Kidney epithelial cell (primary cell): ENCODE results near the gene ITFG1. TPM values are rescaled to one million over a fixed set of nuclear protein-coding genes. Genes with fewer than 3 reads are reported as not detected.

ENCODE experiments used
- DNase-seq: peaks from one replicate; pipeline ENCODE4 v3.0.0-alpha.2; 2010; ENCODE audit warnings: low read depth
- H3K27me3 ChIP-seq: 2 replicates; pipeline ENCODE4 v1.6.0; 2011; ENCODE audit warnings: low read length; ENCODE audit not compliant: control insufficient read depth, insufficient read depth
- H3K36me3 ChIP-seq: 2 replicates; pipeline ENCODE4 v1.5.1; 2011; ENCODE audit warnings: low read length; ENCODE audit not compliant: control insufficient read depth, insufficient read depth
- H3K4me3 ChIP-seq: 2 replicates; pipeline ENCODE4 v1.5.1; 2011; ENCODE audit warnings: low read depth, mild to moderate bottlenecking, control low read depth, low read length
- CTCF ChIP-seq: IDR thresholded peaks from 2 replicates; pipeline ENCODE4 v1.5.1; 2011; ENCODE audit warnings: mild to moderate bottlenecking, moderate library complexity, low read length, control low read depth, inconsistent platforms; ENCODE audit not compliant: insufficient read depth, poor library complexity, severe bottlenecking
- total RNA-seq: library from RNA; depleted of rRNA; stranded (reverse); fragments of >200 nt; gene quantifications from 2 replicates; pipeline ENCODE4 v1.2.3, GENCODE V29; 2015

ITFG1 gene
- total RNA-seq, 1 donor from 2014 or later = 52.6 TPM

- Histone ChIP-seq H3K36me3 (no peaks in the 10 kb centered on the region), H3K4me3 (no peak overlapping the region), H3K27me3 (no peaks in the 10 kb centered on the region)
- TF ChIP-seq CTCF = no peak
- DNase-seq = no peak
Measured at GRCh38 chr16:47132308-47132707, 328.6 kb downstream of the ITFG1 start.

- no peak for TF ChIP-seq CTCF
Measured at GRCh38 chr16:47129755-47130435, 331.0 kb downstream of the ITFG1 start.

GRCh38 chr16:47127541-47127940, 333.3 kb downstream of the ITFG1 start:
- H3K36me3 ChIP-seq = peaks cover 1% of the 10 kb centered on the region

More at GRCh38 chr16:47129755-47130435, 331.0 kb downstream of the ITFG1 start:
- DNase-seq = no peak
- Histone ChIP-seq H3K4me3 (no peak overlapping the region), H3K36me3 (peaks cover 1% of the 10 kb centered on the region), H3K27me3 (no peaks in the 10 kb centered on the region)

GRCh38 chr16:47125757-47126156, 335.1 kb downstream of the ITFG1 start:
- peaks cover 1% of the 10 kb centered on the region for H3K36me3 ChIP-seq
- no peak for DNase-seq
- H3K27me3 ChIP-seq = no peaks in the 10 kb centered on the region
- no peak overlapping the region for H3K4me3 ChIP-seq
- TF ChIP-seq CTCF = no peak

More at GRCh38 chr16:47127541-47127940, 333.3 kb downstream of the ITFG1 start:
- DNase-seq = no peak
- no peak for TF ChIP-seq CTCF
- no peaks in the 10 kb centered on the region for H3K27me3 ChIP-seq
- no peak overlapping the region for H3K4me3 ChIP-seq

- H3K27me3 ChIP-seq = no peaks in the 10 kb centered on the region
- DNase-seq = no peak
- no peak overlapping the region for H3K4me3 ChIP-seq
- TF ChIP-seq CTCF = no peak
- peaks cover under 1% of the 10 kb centered on the region for H3K36me3 ChIP-seq
Measured at GRCh38 chr16:47113130-47113529, 347.7 kb downstream of the ITFG1 start.

GRCh38 chr16:47110939-47111338, 349.9 kb downstream of the ITFG1 start:
- Histone ChIP-seq H3K27me3 (no peaks in the 10 kb centered on the region), H3K4me3 (no peak overlapping the region), H3K36me3 (no peaks in the 10 kb centered on the region)
- TF ChIP-seq CTCF = no peak
- no peak for DNase-seq
